Effector memory CD4-positive, alpha-beta T cell (primary cell): Measurements from ENCODE around the gene GYG2.

Source experiments
- DNase-seq, 3 donors: peaks; one replicate each; pipeline ENCODE4 v3.0.0-alpha.2; 2020
- H3K27ac ChIP-seq: 2 replicates; pipeline ENCODE4 v1.7.0; 2013; ENCODE audit warnings: mild to moderate bottlenecking, low read length, moderate library complexity; ENCODE audit not compliant: insufficient read depth, poor library complexity, severe bottlenecking
- H3K27me3 ChIP-seq: replicated peaks from 2 replicates; pipeline ENCODE4 v1.7.0; 2013; ENCODE audit warnings: mild to moderate bottlenecking, low read length; ENCODE audit not compliant: insufficient read depth, control insufficient read depth, poor library complexity, severe bottlenecking
- H3K36me3 ChIP-seq: 2 replicates; pipeline ENCODE4 v1.7.0; 2013; ENCODE audit warnings: mild to moderate bottlenecking, low read length, moderate library complexity; ENCODE audit not compliant: control insufficient read depth, insufficient read depth
- H3K4me1 ChIP-seq: 2 replicates; pipeline ENCODE4 v1.7.0; 2013; ENCODE audit warnings: low read length, mild to moderate bottlenecking; ENCODE audit not compliant: control insufficient read depth, insufficient read depth, poor library complexity, severe bottlenecking
- H3K4me3 ChIP-seq: 2 replicates; pipeline ENCODE4 v1.7.0; 2013; ENCODE audit warnings: low read length, low read depth, mild to moderate bottlenecking; ENCODE audit not compliant: insufficient read depth, poor library complexity, severe bottlenecking
- H3K9me3 ChIP-seq: 2 replicates; pipeline ENCODE4 v1.7.0; 2013; ENCODE audit warnings: mild to moderate bottlenecking, low read length, moderate library complexity; ENCODE audit not compliant: control insufficient read depth

Gene GYG2

GRCh38 chrX:2862404-2862803 is 33.7 kb downstream of the GYG2 start:
- no peaks in the 10 kb centered on the region for H3K27me3 ChIP-seq
- H3K27ac ChIP-seq = no peak overlapping the region
- no peaks in the 10 kb centered on the region for H3K36me3 ChIP-seq
- DNase-seq = no peak
- H3K4me3 ChIP-seq = no peak overlapping the region
- H3K4me1 ChIP-seq = no peaks in the 10 kb centered on the region
- no peaks in the 10 kb centered on the region for H3K9me3 ChIP-seq

- Histone ChIP-seq H3K27ac (no peak overlapping the region), H3K4me1 (no peaks in the 10 kb centered on the region), H3K27me3 (no peaks in the 10 kb centered on the region), H3K4me3 (no peak overlapping the region), H3K36me3 (no peaks in the 10 kb centered on the region), H3K9me3 (no peaks in the 10 kb centered on the region)
- no peak for DNase-seq
These were observed 34.9 kb downstream of the GYG2 start for GRCh38 chrX:2863646-2864045.

GRCh38 chrX:2867206-2867605 is 38.5 kb downstream of the GYG2 start:
- DNase-seq = no peak
- H3K27me3 ChIP-seq = no peaks in the 10 kb centered on the region
- no peaks in the 10 kb centered on the region for H3K9me3 ChIP-seq
- no peak overlapping the region for H3K4me3 ChIP-seq
- no peak overlapping the region for H3K27ac ChIP-seq
- no peaks in the 10 kb centered on the region for H3K36me3 ChIP-seq
- H3K4me1 ChIP-seq = no peaks in the 10 kb centered on the region

- no peaks in the 10 kb centered on the region for H3K4me1 ChIP-seq
- no peak for DNase-seq
These were observed 41.9 kb downstream of the GYG2 start for GRCh38 chrX:2870650-2871049.

GRCh38 chrX:2871831-2872230 is 43.1 kb downstream of the GYG2 start:
- DNase-seq = no peak
- Histone ChIP-seq H3K4me1 (no peaks in the 10 kb centered on the region), H3K36me3 (no peaks in the 10 kb centered on the region), H3K27me3 (no peaks in the 10 kb centered on the region), H3K27ac (no peak overlapping the region), H3K4me3 (no peak overlapping the region), H3K9me3 (no peaks in the 10 kb centered on the region)

More at GRCh38 chrX:2870650-2871049, 41.9 kb downstream of the GYG2 start:
- Histone ChIP-seq H3K27me3 (no peaks in the 10 kb centered on the region), H3K36me3 (no peaks in the 10 kb centered on the region), H3K4me3 (no peak overlapping the region), H3K27ac (no peak overlapping the region), H3K9me3 (no peaks in the 10 kb centered on the region)

- Histone ChIP-seq H3K4me1 (no peaks in the 10 kb centered on the region), H3K27me3 (no peaks in the 10 kb centered on the region), H3K4me3 (no peak overlapping the region), H3K27ac (no peak overlapping the region), H3K36me3 (no peaks in the 10 kb centered on the region), H3K9me3 (no peaks in the 10 kb centered on the region)
- DNase-seq = no peak
These were observed 44.0 kb downstream of the GYG2 start for GRCh38 chrX:2872671-2873277.

GRCh38 chrX:2874222-2875135 is 45.7 kb downstream of the GYG2 start:
- no peak for DNase-seq
- no peaks in the 10 kb centered on the region for H3K36me3 ChIP-seq

GRCh38 chrX:2875136-2875481 is 46.4 kb downstream of the GYG2 start:
- H3K27ac ChIP-seq = no peak overlapping the region
- H3K4me3 ChIP-seq = no peak overlapping the region
- no peak for DNase-seq
- H3K4me1 ChIP-seq = no peaks in the 10 kb centered on the region
- no peaks in the 10 kb centered on the region for H3K36me3 ChIP-seq
- no peaks in the 10 kb centered on the region for H3K27me3 ChIP-seq
- H3K9me3 ChIP-seq = no peaks in the 10 kb centered on the region

More at GRCh38 chrX:2874222-2875135, 45.7 kb downstream of the GYG2 start:
- Histone ChIP-seq H3K9me3 (no peaks in the 10 kb centered on the region), H3K27me3 (no peaks in the 10 kb centered on the region), H3K4me1 (no peaks in the 10 kb centered on the region), H3K4me3 (no peak overlapping the region), H3K27ac (no peak overlapping the region)

- Histone ChIP-seq H3K36me3 (no peaks in the 10 kb centered on the region), H3K9me3 (no peaks in the 10 kb centered on the region), H3K27me3 (no peaks in the 10 kb centered on the region), H3K4me3 (no peak overlapping the region), H3K4me1 (no peaks in the 10 kb centered on the region), H3K27ac (no peak overlapping the region)
- DNase-seq = no peak
These were observed 47.2 kb downstream of the GYG2 start for GRCh38 chrX:2875798-2876399.

GRCh38 chrX:2878563-2878962 is 49.8 kb downstream of the GYG2 start:
- H3K4me3 ChIP-seq = no peak overlapping the region
- H3K27ac ChIP-seq = no peak overlapping the region
- no peaks in the 10 kb centered on the region for H3K9me3 ChIP-seq
- H3K4me1 ChIP-seq = no peaks in the 10 kb centered on the region
- no peak for DNase-seq
- H3K36me3 ChIP-seq = no peaks in the 10 kb centered on the region
- H3K27me3 ChIP-seq = no peaks in the 10 kb centered on the region
